Skeletal muscle tissue (tissue), 4 donors: ENCODE results near the gene SNAP29. TPM values are rescaled to one million over a fixed set of nuclear protein-coding genes. Genes with fewer than 3 reads are reported as not detected.
"Not testable (repeated sequence)": the region's sequence is repeated elsewhere in the genome, so short reads cannot be mapped to it uniquely, and the experiment has no call there.

Experiments used
- H3K27ac ChIP-seq: one replicate; pipeline ENCODE4 v1.7.0; 2013; ENCODE audit warnings: mild to moderate bottlenecking, low read depth, low read length, inconsistent platforms
- H3K27me3 ChIP-seq, 3 donors: one replicate each; pipeline ENCODE4 v1.7.0; 2013; ENCODE audit warnings: low read length in 3 of 3; ENCODE audit not compliant: control insufficient read depth in 3 of 3, insufficient read depth in 3 of 3
- H3K36me3 ChIP-seq, 3 donors: one replicate each; pipeline ENCODE4 v1.7.0; 2013; ENCODE audit warnings: low read length in 3 of 3; ENCODE audit not compliant: control insufficient read depth in 3 of 3, insufficient read depth in 3 of 3
- H3K4me1 ChIP-seq, 3 donors: one replicate each; pipeline ENCODE4 v1.7.0; 2013; ENCODE audit warnings: low read length in 3 of 3, mild to moderate bottlenecking in 3 of 3; ENCODE audit not compliant: control insufficient read depth in 3 of 3, insufficient read depth in 3 of 3
- H3K4me3 ChIP-seq, 3 donors: one replicate each; pipeline ENCODE4 v1.7.0; 2013; ENCODE audit warnings: low read length in 3 of 3
- H3K9ac ChIP-seq, 3 donors: one replicate each; pipeline ENCODE4 v1.7.0; 2013; ENCODE audit warnings: low read length in 3 of 3, mild to moderate bottlenecking in 3 of 3, moderate library complexity in 2 of 3, low read depth in 1 of 3
- H3K9me3 ChIP-seq, 3 donors: one replicate each; pipeline ENCODE4 v1.7.0; 2013; ENCODE audit warnings: low read length in 3 of 3; ENCODE audit not compliant: control insufficient read depth in 3 of 3
- total RNA-seq: library from RNA; depleted of rRNA; stranded (reverse); fragments of >200 nt; gene quantifications from one replicate; pipeline ENCODE4 v1.2.3, GENCODE V29; 2014
- donor health status: Osteomylitis.

Gene SNAP29
- total RNA-seq, 1 donor from 2014 or later: 5.2 TPM

DNA sequence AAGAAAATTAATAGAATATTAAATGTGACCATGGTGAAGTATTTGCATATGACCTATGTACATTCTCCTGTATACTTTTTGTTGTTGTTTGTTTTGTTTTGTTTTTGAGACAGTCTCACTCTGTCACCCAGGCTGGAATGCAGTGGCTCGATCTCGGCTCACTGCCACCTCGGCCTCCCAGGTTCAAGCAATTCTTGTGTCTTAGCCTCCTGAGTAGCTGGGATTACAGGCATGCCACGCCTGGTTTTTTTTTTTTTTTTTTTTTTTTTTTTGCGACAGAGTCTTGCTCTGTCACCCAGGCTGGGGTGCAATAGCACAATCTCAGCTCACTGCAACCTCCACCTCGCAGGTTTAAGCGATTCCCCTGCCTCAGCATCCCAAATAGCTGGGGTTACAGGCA, 38.9 kb downstream of the SNAP29 start:
- not testable (repeated sequence) for H3K9ac ChIP-seq, H3K9me3 ChIP-seq, H3K36me3 ChIP-seq, H3K27me3 ChIP-seq, H3K27ac ChIP-seq, H3K4me3 ChIP-seq, H3K4me1 ChIP-seq

DNA sequence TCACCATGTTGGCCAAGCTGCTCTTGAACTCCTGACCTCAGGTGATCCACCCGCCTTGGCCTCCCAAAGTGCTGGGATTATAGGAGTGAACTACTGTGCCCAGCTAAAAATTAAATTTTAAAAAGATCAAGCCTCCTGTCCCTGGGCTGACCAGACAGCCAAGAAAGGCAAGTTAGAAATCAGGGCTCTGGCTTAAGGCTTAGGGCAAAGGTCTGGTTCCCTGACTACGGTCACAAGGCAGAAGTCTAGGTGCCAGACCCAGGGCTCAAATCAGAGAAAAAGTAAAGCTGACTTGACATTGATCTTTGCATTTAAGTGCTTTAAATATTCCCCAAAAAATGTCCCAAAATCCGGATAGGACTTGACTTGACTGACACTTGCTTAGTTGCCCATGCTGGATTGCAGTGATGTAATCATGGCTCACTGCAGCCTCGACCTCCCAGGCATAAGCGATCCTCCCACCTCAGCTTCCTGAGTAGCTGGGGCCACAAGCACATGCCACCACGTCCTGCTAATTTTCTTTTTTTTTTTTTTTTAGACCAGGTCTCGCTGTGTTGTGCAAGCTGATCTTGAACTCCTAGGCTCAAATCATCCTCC, 41.1 kb downstream of the SNAP29 start:
- H3K36me3 ChIP-seq: no peaks in the 10 kb centered on the region
- H3K4me1 ChIP-seq: no peaks in the 10 kb centered on the region
- H3K9ac ChIP-seq: no peak overlapping the region
- no peaks in the 10 kb centered on the region for H3K9me3 ChIP-seq
- no peak overlapping the region for H3K4me3 ChIP-seq
- H3K27me3 ChIP-seq: no peaks in the 10 kb centered on the region
- no peak overlapping the region for H3K27ac ChIP-seq

DNA sequence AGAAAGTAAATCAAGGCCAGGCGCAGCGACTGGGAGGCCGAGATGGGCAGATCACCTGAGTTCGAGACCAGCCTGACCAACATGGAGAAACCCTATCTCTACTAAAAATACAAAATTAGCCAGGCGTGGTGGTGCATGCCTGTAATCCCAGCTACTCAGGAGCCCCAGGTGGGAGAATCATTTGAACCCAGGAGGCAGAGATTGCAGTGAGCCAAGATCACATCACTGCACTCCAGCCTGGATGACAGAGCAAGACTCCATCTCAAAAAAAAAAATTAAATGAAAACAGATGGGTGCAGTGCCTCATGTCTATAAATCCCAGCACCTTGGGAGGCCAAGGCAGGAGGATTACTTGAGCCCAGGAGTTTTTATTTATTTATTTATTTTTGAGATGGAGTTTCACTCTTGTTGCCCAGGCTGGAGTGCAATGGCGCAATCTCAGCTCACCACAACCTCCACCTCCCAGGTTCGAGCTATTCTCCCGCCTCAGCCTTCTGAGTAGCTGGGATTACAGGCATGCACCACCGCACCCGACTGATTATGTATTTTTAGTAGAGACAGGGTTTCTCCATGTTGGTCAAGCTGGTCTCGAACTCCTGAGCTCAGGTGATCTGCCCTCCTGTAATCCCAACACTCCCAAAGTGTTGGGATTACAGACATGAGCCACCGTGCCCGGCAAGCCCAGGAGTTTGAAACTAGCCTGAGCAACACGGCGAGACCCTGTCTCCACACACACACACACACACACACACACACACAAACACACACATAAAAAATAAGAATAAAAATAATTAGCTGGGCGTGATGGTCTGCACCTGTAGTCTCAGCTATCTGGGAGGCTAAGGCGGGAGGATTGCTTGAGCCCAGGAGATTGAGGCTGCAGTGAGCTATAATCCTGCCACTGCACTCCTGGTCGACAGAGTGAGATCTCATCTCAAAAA, 42.6 kb downstream of the SNAP29 start:
- not testable (repeated sequence) for H3K9ac ChIP-seq, H3K9me3 ChIP-seq, H3K27me3 ChIP-seq, H3K4me3 ChIP-seq, H3K4me1 ChIP-seq, H3K36me3 ChIP-seq, H3K27ac ChIP-seq

GRCh38 chr22:20903093-20903492, 44.3 kb downstream of the SNAP29 start:
- H3K4me3 ChIP-seq: no peak overlapping the region
- no peaks in the 10 kb centered on the region for H3K27me3 ChIP-seq
- H3K27ac ChIP-seq: no peak overlapping the region
- no peaks in the 10 kb centered on the region for H3K4me1 ChIP-seq
- no peaks in the 10 kb centered on the region for H3K9me3 ChIP-seq
- no peaks in the 10 kb centered on the region for H3K36me3 ChIP-seq
- H3K9ac ChIP-seq: no peak overlapping the region

DNA sequence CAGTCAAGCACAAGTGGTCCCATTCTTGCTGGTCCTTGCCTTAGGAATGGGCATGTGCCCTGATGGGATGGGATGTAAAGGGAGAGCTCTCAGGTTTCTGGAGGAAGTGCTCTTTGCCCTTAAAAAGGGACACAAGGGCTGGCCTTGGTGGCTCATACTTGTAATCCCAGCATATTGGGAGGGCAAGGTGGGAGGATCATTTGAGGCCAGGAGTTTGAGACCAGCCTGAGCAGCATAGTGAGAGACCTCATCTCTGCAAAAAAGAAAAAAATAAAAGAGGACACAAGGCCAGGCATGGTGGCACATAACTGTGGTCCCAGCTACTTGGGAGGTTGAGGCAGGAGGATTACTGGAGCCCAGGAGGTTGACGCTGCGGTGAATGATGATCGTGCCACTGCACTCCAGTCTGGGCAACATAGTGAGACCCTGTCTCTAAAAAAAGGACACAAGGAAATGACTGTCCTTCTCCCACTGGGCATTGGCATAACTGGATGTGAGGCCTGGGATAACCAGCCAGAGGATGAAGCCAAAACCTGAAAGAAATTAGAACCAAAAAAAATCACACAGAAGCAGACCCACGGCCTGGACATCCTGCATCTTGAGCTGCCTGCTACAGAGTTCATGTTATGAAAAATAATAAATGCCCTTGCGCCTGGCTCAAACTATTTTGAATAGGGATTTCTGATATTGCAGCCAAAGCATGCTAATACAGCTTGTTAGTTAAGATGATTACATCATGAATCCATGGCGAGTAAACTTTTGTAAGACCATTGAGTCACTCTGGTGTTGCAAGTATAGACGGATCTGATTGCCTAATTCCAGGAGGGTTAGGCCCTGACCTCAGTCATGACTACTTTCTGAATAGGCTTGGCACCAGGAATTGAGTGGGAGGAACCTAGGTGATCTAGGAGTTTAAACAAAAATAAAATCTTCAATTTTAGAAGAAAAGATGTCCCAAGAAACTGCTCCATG, 45.5 kb downstream of the SNAP29 start:
- Histone ChIP-seq H3K9ac (no peak overlapping the region), H3K4me3 (no peak overlapping the region), H3K27ac (no peak overlapping the region)

DNA sequence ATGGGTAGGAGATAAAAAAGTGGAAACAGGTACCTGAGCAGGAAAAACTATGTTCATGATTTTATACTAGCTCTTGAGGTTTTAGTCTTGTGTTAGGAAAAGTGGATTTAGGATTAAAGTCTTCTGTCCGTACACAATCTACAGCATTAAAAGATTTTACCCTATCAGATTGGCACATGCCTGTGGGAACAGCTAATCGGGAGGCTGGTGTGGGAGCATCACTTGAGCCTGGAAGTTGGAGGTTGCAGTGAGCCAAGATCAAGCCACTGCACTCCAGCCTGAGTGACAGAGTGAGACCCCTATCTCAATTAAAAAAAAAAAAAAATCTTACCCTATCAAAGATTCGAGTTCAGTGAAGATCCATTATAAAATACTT, 46.2 kb downstream of the SNAP29 start:
- Histone ChIP-seq H3K4me1 (no peaks in the 10 kb centered on the region), H3K36me3 (no peaks in the 10 kb centered on the region), H3K9ac (no peak overlapping the region), H3K4me3 (no peak overlapping the region), H3K27me3 (no peaks in the 10 kb centered on the region), H3K9me3 (no peaks in the 10 kb centered on the region), H3K27ac (no peak overlapping the region)

More for the DNA sequence above, 45.5 kb downstream of the SNAP29 start:
- Histone ChIP-seq H3K36me3 (no peaks in the 10 kb centered on the region), H3K9me3 (no peaks in the 10 kb centered on the region), H3K27me3 (no peaks in the 10 kb centered on the region), H3K4me1 (no peaks in the 10 kb centered on the region)

- Histone ChIP-seq H3K4me1 (no peaks in the 10 kb centered on the region), H3K9me3 (no peaks in the 10 kb centered on the region), H3K9ac (no peak overlapping the region), H3K27me3 (no peaks in the 10 kb centered on the region), H3K4me3 (no peak overlapping the region), H3K27ac (no peak overlapping the region), H3K36me3 (no peaks in the 10 kb centered on the region)
Measured at GRCh38 chr22:20905415-20906386, 46.9 kb downstream of the SNAP29 start.

DNA sequence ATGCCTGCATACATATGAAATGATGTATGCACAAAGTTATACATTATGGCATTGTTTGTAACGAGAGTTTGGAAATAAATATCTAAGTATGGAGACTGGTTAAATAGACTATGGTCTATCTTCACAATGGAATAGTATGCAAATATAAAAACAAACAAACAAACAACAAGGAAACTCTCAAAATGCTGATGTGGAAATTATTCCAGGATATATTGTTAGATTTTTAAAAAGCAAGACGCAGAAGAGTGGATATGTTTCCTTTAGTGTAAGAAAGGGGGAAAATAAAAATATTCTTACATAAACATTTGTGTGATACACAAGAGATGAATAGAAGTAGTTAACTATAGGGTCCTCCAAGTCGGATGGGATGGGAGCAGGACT, 47.6 kb downstream of the SNAP29 start:
- Histone ChIP-seq H3K36me3 (no peaks in the 10 kb centered on the region), H3K4me1 (no peaks in the 10 kb centered on the region), H3K27ac (no peak overlapping the region), H3K9ac (no peak overlapping the region), H3K4me3 (no peak overlapping the region), H3K27me3 (no peaks in the 10 kb centered on the region), H3K9me3 (no peaks in the 10 kb centered on the region)

GRCh38 chr22:20908717-20909116, 49.9 kb downstream of the SNAP29 start:
- H3K27ac ChIP-seq, H3K9ac ChIP-seq, H3K4me3 ChIP-seq, H3K4me1 ChIP-seq, H3K27me3 ChIP-seq, H3K36me3 ChIP-seq, H3K9me3 ChIP-seq: not testable (repeated sequence)
